Mesendoderm (in vitro differentiated cells): ENCODE data around the gene SEMA3F.

ENCODE experiments used
- DNase-seq: peaks from one replicate; pipeline ENCODE4 v3.0.0; 2013
- H2AK5ac ChIP-seq: 2 replicates; pipeline ENCODE4 v1.6.1; 2013; ENCODE audit warnings: low read length, inconsistent platforms
- H2BK120ac ChIP-seq: 2 replicates; pipeline ENCODE4 v1.6.1; 2013; ENCODE audit warnings: low read depth, mild to moderate bottlenecking, low read length, moderate library complexity, mixed read lengths
- H2BK15ac ChIP-seq: replicated peaks from 2 replicates; pipeline ENCODE4 v1.6.1; 2013; ENCODE audit warnings: low read depth, mild to moderate bottlenecking, moderate library complexity
- H2BK5ac ChIP-seq: 2 replicates; pipeline ENCODE4 v1.6.1; 2013; ENCODE audit warnings: low read length, inconsistent platforms
- H3K18ac ChIP-seq: 2 replicates; pipeline ENCODE4 v1.6.1; 2013; ENCODE audit warnings: mild to moderate bottlenecking, low read length, mixed read lengths
- H3K23ac ChIP-seq: one replicate; pipeline ENCODE4 v1.6.1; 2013; ENCODE audit warnings: low read length
- H3K27ac ChIP-seq: 2 replicates; pipeline ENCODE4 v1.5.1; 2013; ENCODE audit warnings: low read depth, mild to moderate bottlenecking, inconsistent platforms, low read length, moderate library complexity
- H3K27me3 ChIP-seq: 2 replicates; pipeline ENCODE4 v1.6.1; 2013; ENCODE audit warnings: low read length, control low read depth, mild to moderate bottlenecking, inconsistent platforms; ENCODE audit not compliant: insufficient read depth, poor library complexity
- H3K36me3 ChIP-seq: 2 replicates; pipeline ENCODE4 v1.6.1; 2013; ENCODE audit warnings: low read length, inconsistent platforms; ENCODE audit not compliant: control insufficient read depth, insufficient read depth
- H3K4ac ChIP-seq: one replicate; pipeline ENCODE4 v1.6.1; 2013; ENCODE audit warnings: low read depth, mild to moderate bottlenecking, low read length, moderate library complexity
- H3K4me1 ChIP-seq: 2 replicates; pipeline ENCODE4 v1.6.1; 2013; ENCODE audit warnings: low read depth, low read length, inconsistent platforms; ENCODE audit not compliant: control insufficient read depth
- H3K4me2 ChIP-seq: 2 replicates; pipeline ENCODE4 v1.6.1; 2013; ENCODE audit warnings: low read length
- H3K4me3 ChIP-seq: 2 replicates; pipeline ENCODE4 v1.5.1; 2013; ENCODE audit warnings: mild to moderate bottlenecking, low read length
- H3K56ac ChIP-seq: one replicate; pipeline ENCODE4 v1.6.1; 2013; ENCODE audit warnings: low read length
- H3K79me1 ChIP-seq: 2 replicates; pipeline ENCODE4 v1.6.1; 2013; ENCODE audit warnings: low read length, inconsistent platforms
- H3K79me2 ChIP-seq: 2 replicates; pipeline ENCODE4 v1.6.1; 2013; ENCODE audit warnings: mild to moderate bottlenecking, low read length; ENCODE audit not compliant: control insufficient read depth, insufficient read depth
- H3K9ac ChIP-seq: 2 replicates; pipeline ENCODE4 v1.6.1; 2013; ENCODE audit warnings: low read length, inconsistent platforms
- H4K5ac ChIP-seq: one replicate; pipeline ENCODE4 v1.6.1; 2013; ENCODE audit warnings: low read length
- H4K8ac ChIP-seq: one replicate; pipeline ENCODE4 v1.6.1; 2013; ENCODE audit warnings: low read depth, mild to moderate bottlenecking, control low read depth, low read length, moderate library complexity
- WGBS: extraction: QIAGEN DNeasy Blood & Tissue Kit; methylation state at CpG from one replicate; pipeline ENCODE4 v1.1.7; 2013; ENCODE audit warnings: low lambda C conversion rate, missing lambda C conversion rate; ENCODE audit not compliant: insufficient coverage; ENCODE audit errors: extremely low coverage; 5-methylcytosine and 5-hydroxymethylcytosine counted together

The SEMA3F gene

GRCh38 chr3:50203809-50204803 is 49.0 kb downstream of the SEMA3F start:
- Histone ChIP-seq H3K4ac (no peak overlapping the region), H3K79me1 (no peaks in the 10 kb centered on the region), H3K56ac (no peak overlapping the region), H3K18ac (no peak overlapping the region), H3K4me2 (no peak overlapping the region), H3K27me3 (no peaks in the 10 kb centered on the region), H3K79me2 (no peaks in the 10 kb centered on the region), H4K8ac (no peak overlapping the region), H2AK5ac (no peak overlapping the region), H3K36me3 (no peaks in the 10 kb centered on the region), H3K4me1 (peaks cover 2% of the 10 kb centered on the region), H2BK5ac (no peak overlapping the region), H3K27ac (no peak overlapping the region), H2BK15ac (no peak overlapping the region), H3K9ac (no peak overlapping the region), H4K5ac (no peak overlapping the region), H2BK120ac (no peak overlapping the region), H3K23ac (no peak overlapping the region), H3K4me3 (no peak overlapping the region)
- no CpG with 5 or more reads among the region's 12 CpGs for WGBS
- DNase-seq: no peak

GRCh38 chr3:50204804-50205412 is 49.8 kb downstream of the SEMA3F start, which contains the start of gene SLC38A3:
TSS of gene SLC38A3 (plus strand) at chr3:50205271. CDS start at chr3:50214200, 8,929 bp downstream.
- Histone ChIP-seq H3K4ac (no peak within 1 kb of the TSS), H3K4me1 (peaks cover 2% of the 10 kb centered on the region), H3K4me3 (peak within 1 kb of the TSS; percentile 17), H3K18ac (no peak within 1 kb of the TSS), H2BK120ac (no peak within 1 kb of the TSS), H3K79me1 (no peaks in the 10 kb centered on the region), H3K79me2 (no peaks in the 10 kb centered on the region), H3K56ac (peak within 1 kb of the TSS; percentile 64), H3K4me2 (peak within 1 kb of the TSS; percentile 94), H4K5ac (no peak within 1 kb of the TSS), H2BK15ac (no peak within 1 kb of the TSS), H3K27ac (no peak within 1 kb of the TSS), H3K9ac (peak within 1 kb of the TSS; percentile 56), H2BK5ac (no peak within 1 kb of the TSS), H2AK5ac (no peak within 1 kb of the TSS), H3K23ac (no peak within 1 kb of the TSS), H3K27me3 (no peaks in the 10 kb centered on the region), H4K8ac (no peak within 1 kb of the TSS), H3K36me3 (no peaks in the 10 kb centered on the region)
- no CpG with 5 or more reads among the region's 41 CpGs for WGBS
- peak; percentile 50 for DNase-seq

- no CpG with 5 or more reads among the region's 67 CpGs for WGBS
- H4K8ac ChIP-seq: no peak overlapping the region
These were observed 50.5 kb downstream of the SEMA3F start for GRCh38 chr3:50205413-50206276.

GRCh38 chr3:50207359-50208042 is 52.4 kb downstream of the SEMA3F start:
- Histone ChIP-seq H3K9ac (no peak overlapping the region), H2BK5ac (no peak overlapping the region), H2AK5ac (no peak overlapping the region), H3K56ac (no peak overlapping the region), H3K4me2 (no peak overlapping the region), H3K4me3 (no peak overlapping the region), H3K4me1 (peaks cover 2% of the 10 kb centered on the region), H3K23ac (no peak overlapping the region), H4K8ac (no peak overlapping the region), H3K36me3 (no peaks in the 10 kb centered on the region), H3K27ac (no peak overlapping the region), H3K18ac (no peak overlapping the region), H3K79me1 (no peaks in the 10 kb centered on the region), H4K5ac (no peak overlapping the region), H2BK120ac (no peak overlapping the region), H3K4ac (no peak overlapping the region), H2BK15ac (no peak overlapping the region), H3K79me2 (no peaks in the 10 kb centered on the region), H3K27me3 (no peaks in the 10 kb centered on the region)
- no peak for DNase-seq
- no CpG with 5 or more reads among the region's 17 CpGs for WGBS

More at GRCh38 chr3:50205413-50206276, 50.5 kb downstream of the SEMA3F start:
- Histone ChIP-seq H3K4me1 (peaks cover 2% of the 10 kb centered on the region), H3K23ac (no peak overlapping the region), H3K56ac (peak overlapping the region; percentile 64), H3K27me3 (no peaks in the 10 kb centered on the region), H3K4me2 (peak overlapping the region; percentile 94), H2BK15ac (no peak overlapping the region), H3K79me2 (no peaks in the 10 kb centered on the region), H3K4ac (no peak overlapping the region), H3K18ac (no peak overlapping the region), H2BK5ac (no peak overlapping the region), H2BK120ac (no peak overlapping the region), H4K5ac (no peak overlapping the region), H3K9ac (peak overlapping the region; percentile 56), H2AK5ac (no peak overlapping the region), H3K79me1 (no peaks in the 10 kb centered on the region), H3K4me3 (peak overlapping the region; percentile 17), H3K36me3 (no peaks in the 10 kb centered on the region), H3K27ac (no peak overlapping the region)
- DNase-seq: peak; percentile 80

- H3K36me3 ChIP-seq: no peaks in the 10 kb centered on the region
- H2AK5ac ChIP-seq: no peak overlapping the region
- H3K9ac ChIP-seq: no peak overlapping the region
- no peak for DNase-seq
- H2BK120ac ChIP-seq: no peak overlapping the region
- H3K56ac ChIP-seq: no peak overlapping the region
- no peak overlapping the region for H2BK15ac ChIP-seq
- H3K4me3 ChIP-seq: no peak overlapping the region
- H3K79me2 ChIP-seq: no peaks in the 10 kb centered on the region
- no CpG with 5 or more reads among the region's 14 CpGs for WGBS
- H3K23ac ChIP-seq: no peak overlapping the region
- no peak overlapping the region for H3K4ac ChIP-seq
- no peaks in the 10 kb centered on the region for H3K79me1 ChIP-seq
- peaks cover 2% of the 10 kb centered on the region for H3K4me1 ChIP-seq
- H3K27me3 ChIP-seq: no peaks in the 10 kb centered on the region
- H3K27ac ChIP-seq: no peak overlapping the region
- no peak overlapping the region for H3K4me2 ChIP-seq
- H3K18ac ChIP-seq: no peak overlapping the region
- no peak overlapping the region for H4K5ac ChIP-seq
- H2BK5ac ChIP-seq: no peak overlapping the region
- no peak overlapping the region for H4K8ac ChIP-seq
These were observed 53.7 kb downstream of the SEMA3F start for GRCh38 chr3:50208677-50209344.
